K562 (cell line): ENCODE data around the gene MTMR6. TPM values are rescaled to one million over a fixed set of nuclear protein-coding genes. Genes with fewer than 3 reads are reported as not detected.

Experiments used
- ATF7 ChIP-seq: fragments of 450-650 bp; IDR thresholded peaks from 2 replicates; pipeline ENCODE4 v1.7.1; 2014; ENCODE audit warnings: mild to moderate bottlenecking, moderate library complexity
- ELK3 ChIP-seq: fragments of 450-650 bp; formaldehyde crosslinking; IDR thresholded peaks from 2 replicates; pipeline ENCODE4 v1.4.0; 2020; ENCODE audit warnings: mild to moderate bottlenecking
- HOXB6 ChIP-seq: fragments of 250-450 bp; sonication (Bioruptor Pico); IDR thresholded peaks from 2 replicates; pipeline ENCODE4 v1.5.1; 2022; ENCODE audit warnings: mild to moderate bottlenecking, borderline replicate concordance
- KAT8 ChIP-seq: fragments of 450-650 bp; IDR thresholded peaks from 2 replicates; pipeline ENCODE4 v1.6.1; 2016; ENCODE audit warnings: low read depth, mild to moderate bottlenecking
- NFATC3 ChIP-seq: fragments of 450-650 bp; IDR thresholded peaks from 2 replicates; pipeline ENCODE4 v1.6.1; 2017; ENCODE audit warnings: mild to moderate bottlenecking
- POLR3A ChIP-seq: IDR thresholded peaks from 2 replicates; pipeline ENCODE4 v1.6.1; 2011; ENCODE audit warnings: borderline replicate concordance, mild to moderate bottlenecking, moderate library complexity; ENCODE audit not compliant: insufficient read length, insufficient read depth; ENCODE audit errors: extremely low read depth
- SFPQ ChIP-seq: fragments of 200-400 bp; formaldehyde crosslinking; IDR thresholded peaks from 2 replicates; pipeline ENCODE4 v1.6.1; 2017; ENCODE audit warnings: mild to moderate bottlenecking, low read depth, low read length, moderate library complexity
- SRF ChIP-seq, 2 experiments: fragments of 250-450, 450-650 bp in 1 of 2; sonication (Bioruptor Pico) in 1 of 2; sonication (generic) in 1 of 2; formaldehyde crosslinking; IDR thresholded peaks; 2 replicates each; pipeline versions ENCODE4 v1.5.0 to v1.5.1; 2020 to 2022; ENCODE audit warnings: mild to moderate bottlenecking in 1 of 2, missing genetic modification reagents in 1 of 2
- TOE1 ChIP-seq, 2 experiments: fragments of 450-650 bp in 1 of 2; sonication (generic) in 1 of 2; formaldehyde crosslinking in 1 of 2; IDR thresholded peaks; 2 replicates each; pipeline versions ENCODE4 v1.7.1 to v1.8.0; 2016 to 2022; ENCODE audit warnings: borderline replicate concordance in 2 of 2, mild to moderate bottlenecking in 2 of 2, antibody characterized with exemption in 1 of 2, inconsistent platforms in 1 of 2, low read depth in 1 of 2, missing genetic modification reagents in 1 of 2, moderate library complexity in 1 of 2
- ZBTB26 ChIP-seq: fragments of 450-650 bp; formaldehyde crosslinking; IDR thresholded peaks from 2 replicates; pipeline ENCODE4 v1.4.0; 2022; ENCODE audit warnings: missing genetic modification characterization
- ZBTB33 ChIP-seq: sonication (generic); formaldehyde crosslinking; IDR thresholded peaks from 2 replicates; pipeline ENCODE4 v1.8.1; 2023; ENCODE audit warnings: mild to moderate bottlenecking, missing genetic modification reagents
- ZC3H4 ChIP-seq: sonication (generic); formaldehyde crosslinking; IDR thresholded peaks from 2 replicates; pipeline ENCODE4 v1.9.0; 2021; ENCODE audit warnings: missing genetic modification reagents, borderline replicate concordance
- ZNF274 ChIP-seq: IDR thresholded peaks from 2 replicates; pipeline ENCODE4 v1.6.1; 2011; ENCODE audit warnings: low read depth, mild to moderate bottlenecking, low read length, moderate library complexity, borderline replicate concordance
- ZNF668 ChIP-seq: fragments of 250-450 bp; sonication (Bioruptor Pico); IDR thresholded peaks from 2 replicates; pipeline ENCODE4 v1.8.0; 2022; ENCODE audit warnings: mild to moderate bottlenecking, inconsistent platforms
- ZNF699 ChIP-seq: fragments of 250-450 bp; sonication (Bioruptor Pico); IDR thresholded peaks from 2 replicates; pipeline ENCODE4 v1.8.0; 2021; ENCODE audit warnings: mild to moderate bottlenecking, moderate library complexity; ENCODE audit not compliant: insufficient replicate concordance
- ZNF766 ChIP-seq: fragments of 200-800 bp; sonication (Bioruptor generic); conservative IDR thresholded peaks from 2 replicates; pipeline ENCODE4 v1.6.1; 2016; ENCODE audit warnings: missing genetic modification characterization, missing compliant biosample characterization
- ZNF79 ChIP-seq: fragments of 250-450 bp; sonication (Bioruptor Pico); IDR thresholded peaks from 2 replicates; pipeline ENCODE4 v1.4.0; 2020; ENCODE audit warnings: low read depth, mild to moderate bottlenecking, moderate library complexity
- polyA plus RNA-seq, 8 experiments: library from polyadenylated mRNA; depleted of rRNA in 4 of 8; stranded (reverse) in 5 of 8; unstranded in 3 of 8; fragments of >200 nt; fragmentation: Nextera tagmentation in 2 of 8; fragmentation: Illumina TruSeq in 1 of 8; extraction: Ambion mirVana in 2 of 8; extraction: Trizol in 1 of 8; gene quantifications; 2 replicates each; pipeline versions ENCODE4 v1.2.1 to v1.2.3, GENCODE V29; 2011 to 2014; ENCODE audit warnings: inconsistent platforms in 1 of 8, missing spikeins in 1 of 8
- total RNA-seq, 7 experiments: library from RNA; depleted of rRNA in 6 of 7; stranded (reverse); fragments of >200 nt in 6 of 7; fragmentation: Illumina TruSeq in 2 of 7; extraction: Trizol in 2 of 7; gene quantifications; 2 replicates each; pipeline versions ENCODE4 v1.2.1 to v1.2.3, GENCODE V29; 2011 to 2021; ENCODE audit warnings: low replicate concordance in 1 of 7

The MTMR6 gene
- total and polyA plus RNA-seq, 9 of the 15 experiments (the other 6 are each of a cell fraction or from before 2014, with no cell fraction given) = 3.9 to 10.8 (median 7.7) TPM

GRCh38 chr13:25301347-25302113 is 14.2 kb upstream of the MTMR6 start, which contains the start of gene NUP58 (continued):
- TF ChIP-seq ZC3H4 (CRISPR knock-in tag) (no peak), POLR3A (no peak), ELK3 (CRISPR knock-in tag) (no peak), ZNF274 (no peak), SFPQ (no peak), ZBTB26 (CRISPR knock-in tag) (no peak), SRF (CRISPR knock-in tag; IDR thresholded peaks at IDR 0.05) (no peak), ZNF668 (CRISPR knock-in tag) (no peak), NFATC3 (no peak), ZNF79 (CRISPR knock-in tag) (no peak), ZNF766 (CRISPR knock-in tag) (no peak; the same call in 1 of the 2 replicates), ATF7 (peak; percentile 69), ZNF699 (no peak), ZBTB33 (CRISPR knock-in tag) (no peak), KAT8 (no peak), TOE1 (IDR thresholded peaks at IDR 0.05; ENCODE audit: borderline replicate concordance) (no peak; the same call in 1 of the 2 replicates), TOE1 (CRISPR knock-in tag; IDR thresholded peaks at IDR 0.05; ENCODE audit: borderline replicate concordance, low read depth) (no peak), HOXB6 (CRISPR knock-in tag) (no peak)
